HepG2 (cell line): ENCODE results near the gene SLC17A3. TPM values are rescaled to one million over a fixed set of nuclear protein-coding genes. Genes with fewer than 3 reads are reported as not detected.

Experiments
- ATAC-seq: fragments of 200-7000 bp; cut with Tn5 transposase; 3 replicates; pipeline ENCODE4 v1.9.1; 2020; ENCODE audit warnings: mild to moderate bottlenecking, moderate library complexity
- BruUV-seq: library from RNA; stranded (reverse); fragments of 400-500 nt; replicated peaks from 2 replicates; lab custom pipeline; 2021; lab: Mats Ljungman, UMichigan
- CTCF ChIA-PET: fragments of 300-600 bp; formaldehyde crosslinking; extraction: SDS; loops from one replicate; lab custom pipeline; 2021; ENCODE audit warnings: low total read pairs, inconsistent platforms, low intra/inter-chr PET ratio; lab: Yijun Ruan, JAX
- POLR2A ChIA-PET: fragments of 350-600 bp; sonication (Branson Sonifier 250); formaldehyde crosslinking; loops from one replicate; lab custom pipeline; 2020; ENCODE audit warnings: antibody characterized with exemption, inconsistent platforms; lab: Yijun Ruan, JAX
- DNase-seq: peaks from one replicate; pipeline ENCODE4 v3.0.0-alpha.2; 2015; ENCODE audit warnings: low spot score
- FAIRE-seq: peaks from 3 replicates; lab custom pipeline; 2011; peaks lifted over from hg19 to GRCh38; lab: Jason Lieb, UNC
- H2AFZ ChIP-seq: one replicate; pipeline ENCODE4 v1.6.1; 2011; ENCODE audit warnings: low read length, inconsistent platforms
- H3K27ac ChIP-seq: fragments of 300-600 bp; 3 replicates; pipeline ENCODE4 v1.8.0; 2011; ENCODE audit warnings: mixed run types, mild to moderate bottlenecking, mixed read lengths, low read length, inconsistent platforms; ENCODE audit not compliant: insufficient read depth; ENCODE audit errors: extremely low read length
- H3K27me3 ChIP-seq, 2 experiments: fragments of 200-600 bp in 1 of 2; 2 replicates in 1 of 2; 3 replicates in 1 of 2; pipeline versions ENCODE4 v1.6.0 to v1.8.0; 2011; ENCODE audit warnings: low read length in 2 of 2, mild to moderate bottlenecking in 2 of 2, moderate library complexity in 2 of 2, inconsistent platforms in 1 of 2; ENCODE audit not compliant: insufficient read depth in 2 of 2, control insufficient read depth in 1 of 2
- H3K36me3 ChIP-seq, 2 experiments: fragments of 200-600 bp in 1 of 2; replicated peaks in 1 of 2; 2 replicates in 1 of 2; 3 replicates in 1 of 2; pipeline versions ENCODE4 v1.5.1 to v1.8.0; 2011; ENCODE audit warnings: low read length in 2 of 2, inconsistent platforms in 1 of 2; ENCODE audit not compliant: insufficient read depth in 2 of 2, control insufficient read depth in 1 of 2
- H3K4me1 ChIP-seq: 2 replicates; pipeline ENCODE4 v1.5.1; 2012; ENCODE audit warnings: low read length, inconsistent platforms; ENCODE audit not compliant: insufficient read depth
- H3K4me2 ChIP-seq: 2 replicates; pipeline ENCODE4 v1.6.0; 2011; ENCODE audit warnings: low read depth, low read length, inconsistent platforms
- H3K4me3 ChIP-seq, 3 experiments: fragments of 200-600 bp in 1 of 3; sonication (generic), shearing (Covaris generic) in 1 of 3; replicated peaks in 1 of 3; 2 replicates each; pipeline ENCODE4 v1.5.1; 2011 to 2016; ENCODE audit warnings: low read length in 3 of 3, inconsistent platforms in 2 of 3, low read depth in 2 of 3, mild to moderate bottlenecking in 2 of 3, control low read depth in 1 of 3, mixed read lengths in 1 of 3; ENCODE audit not compliant: insufficient read depth in 1 of 3
- H3K79me2 ChIP-seq: one replicate; pipeline ENCODE4 v1.6.1; 2011; ENCODE audit warnings: low read length, inconsistent platforms; ENCODE audit not compliant: insufficient read depth
- H3K9ac ChIP-seq: 2 replicates; pipeline ENCODE4 v1.6.0; 2011; ENCODE audit warnings: mild to moderate bottlenecking, low read depth, low read length, inconsistent platforms; ENCODE audit not compliant: insufficient read depth
- H3K9me3 ChIP-seq: 2 replicates; pipeline ENCODE4 v1.5.1; 2012; ENCODE audit warnings: mild to moderate bottlenecking, low read length
- H4K20me1 ChIP-seq: 2 replicates; pipeline ENCODE4 v1.6.0; 2011; ENCODE audit warnings: inconsistent platforms, mild to moderate bottlenecking, low read length, moderate library complexity; ENCODE audit not compliant: insufficient read depth
- ARHGAP35 ChIP-seq: sonication (generic); formaldehyde crosslinking; IDR thresholded peaks from 2 replicates; pipeline ENCODE4 v1.9.0; 2022; ENCODE audit warnings: mild to moderate bottlenecking, inconsistent platforms, moderate library complexity, missing genetic modification reagents, borderline replicate concordance
- CEBPG ChIP-seq: IDR thresholded peaks from 2 replicates; pipeline ENCODE4 v1.6.1; 2016
- CREM ChIP-seq, 2 experiments: sonication (generic) in 1 of 2; formaldehyde crosslinking in 1 of 2; IDR thresholded peaks; 2 replicates each; pipeline versions ENCODE4 v1.4.0 to v1.6.1; 2016 to 2020; ENCODE audit warnings: antibody characterized with exemption in 1 of 2, mild to moderate bottlenecking in 1 of 2, missing genetic modification reagents in 1 of 2
- ELF3 ChIP-seq: IDR thresholded peaks from 2 replicates; pipeline ENCODE4 v1.6.1; 2016; ENCODE audit warnings: missing genetic modification reagents, missing compliant biosample characterization
- HCFC1 ChIP-seq: fragments of 150-350 bp; IDR thresholded peaks from 2 replicates; pipeline ENCODE4 v1.6.1; 2014; ENCODE audit warnings: low read depth, low read length
- HOXA5 ChIP-seq: sonication (generic); formaldehyde crosslinking; IDR thresholded peaks from 2 replicates; pipeline ENCODE4 v1.4.0; 2020; ENCODE audit warnings: missing genetic modification reagents
- MED1 ChIP-seq: sonication (generic); formaldehyde crosslinking; IDR thresholded peaks from 2 replicates; pipeline ENCODE4 v1.4.0; 2020; ENCODE audit warnings: missing genetic modification reagents
- NR2F6 ChIP-seq, 2 experiments: IDR thresholded peaks; 2 replicates each; pipeline ENCODE4 v1.6.1; 2016; ENCODE audit warnings: antibody characterized with exemption in 1 of 2, mild to moderate bottlenecking in 1 of 2
- POLR2AphosphoS5 ChIP-seq: IDR thresholded peaks from 2 replicates; pipeline ENCODE4 v1.6.1; 2012; ENCODE audit warnings: low read depth, low read length
- SIX4 ChIP-seq: sonication (generic); formaldehyde crosslinking; IDR thresholded peaks from 2 replicates; pipeline ENCODE4 v1.4.0; 2020; ENCODE audit warnings: missing genetic modification reagents
- TCF7 ChIP-seq: sonication (generic); IDR thresholded peaks from 2 replicates; pipeline ENCODE4 v1.6.1; 2016; ENCODE audit warnings: antibody characterized with exemption, low read depth
- TEAD2 ChIP-seq: sonication (generic); formaldehyde crosslinking; IDR thresholded peaks from 2 replicates; pipeline ENCODE4 v1.9.0; 2021; ENCODE audit warnings: missing genetic modification reagents
- ZSCAN25 ChIP-seq: sonication (generic); formaldehyde crosslinking; IDR thresholded peaks from 2 replicates; pipeline ENCODE4 v1.8.0; 2022; ENCODE audit warnings: mild to moderate bottlenecking, missing genetic modification reagents
- ZSCAN29 ChIP-seq: sonication (generic); formaldehyde crosslinking; conservative IDR thresholded peaks from 2 replicates; pipeline ENCODE4 v1.4.0; 2020; ENCODE audit warnings: mild to moderate bottlenecking, missing genetic modification reagents
- WGBS: methylation state at CpG from one replicate; pipeline ENCODE4 v1.1.6; 2017; ENCODE audit warnings: low lambda C conversion rate; 5-methylcytosine and 5-hydroxymethylcytosine counted together
- in situ Hi-C: cut with HindIII; loops from 2 replicates; pipeline ENCODE4 v1.10.0; 2017; ENCODE audit warnings: low pct_unique_long_range_greater_than_20kb; ENCODE audit not compliant: extremely low pct_ligation_motif_present
- intact Hi-C: fragments of 100-400 bp; cut with micrococcal nuclease; formaldehyde crosslinking; loops from one replicate; pipeline ENCODE4 v1.10.0; 2022; ENCODE audit not compliant: unreplicated experiment
- polyA plus RNA-seq, 8 experiments: library from polyadenylated mRNA; depleted of rRNA in 3 of 8; stranded (reverse) in 7 of 8; unstranded in 1 of 8; fragments of >200 nt; fragmentation: Illumina TruSeq in 4 of 8; extraction: Trizol in 4 of 8; gene quantifications; 2 replicates each; pipeline versions ENCODE4 v1.2.1 to v1.2.3, GENCODE V29; 2011 to 2016; ENCODE audit warnings: low read depth in 4 of 8, missing spikeins in 1 of 8, mixed read lengths in 1 of 8; ENCODE audit not compliant: insufficient read depth in 1 of 8
- total RNA-seq, 5 experiments: library from RNA; depleted of rRNA; stranded (reverse); fragments of >200 nt; fragmentation: Illumina TruSeq; extraction: Trizol; gene quantifications; 2 replicates each; pipeline ENCODE4 v1.2.3, GENCODE V29; 2016; ENCODE audit warnings: low read depth in 1 of 5
- TF ChIP-seq, protein P1 (sequence below): sonication (generic); formaldehyde crosslinking; IDR thresholded peaks from 2 replicates; pipeline ENCODE4 v1.4.0; 2020; ENCODE audit warnings: missing genetic modification reagents
- TF ChIP-seq, protein P2 (sequence below): sonication (generic); formaldehyde crosslinking; conservative IDR thresholded peaks from 2 replicates; pipeline ENCODE4 v1.4.0; 2020; ENCODE audit warnings: mild to moderate bottlenecking, missing genetic modification reagents, moderate library complexity

Gene SLC17A3
- total and polyA plus RNA-seq, 2 of the 13 experiments (the other 11 are each of a cell fraction or from before 2014, with no cell fraction given): 0.09 to 0.11 TPM

DNA sequence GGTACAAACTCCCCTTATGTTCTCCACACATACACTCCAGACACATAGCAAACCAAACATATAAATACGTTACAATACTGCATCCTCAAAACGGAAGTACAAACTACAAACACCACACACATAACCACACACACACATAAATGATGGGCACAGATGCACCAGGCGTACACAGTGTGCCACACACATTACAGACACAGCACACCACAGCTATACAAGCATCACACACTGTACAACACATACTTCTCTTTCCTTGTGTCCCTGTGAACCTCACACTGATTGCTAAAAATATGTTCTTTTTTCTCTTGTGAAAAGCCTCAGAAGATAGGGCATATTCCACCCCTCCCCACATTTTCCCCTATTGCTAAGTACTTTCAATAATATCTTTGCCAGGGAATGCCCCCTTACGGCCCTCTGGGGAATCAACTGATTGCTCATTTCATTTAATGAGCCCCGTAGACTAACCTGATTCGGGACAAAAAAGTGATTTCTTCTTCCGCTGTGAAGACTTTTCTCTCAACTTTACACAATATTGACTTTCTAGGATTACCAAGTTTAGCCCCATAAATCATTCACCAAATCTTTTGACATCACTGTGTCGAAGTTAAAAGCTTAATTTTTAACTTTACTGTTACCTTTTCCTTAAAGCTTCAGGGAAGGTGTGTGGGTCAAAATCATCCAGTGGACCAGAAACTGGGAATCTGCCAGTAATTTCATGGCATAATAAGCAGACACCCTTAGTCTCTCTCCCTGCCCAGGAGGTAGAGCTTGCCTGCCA, 42.3 kb downstream of the SLC17A3 start, which contains the start of gene SLC17A1:
Gene SLC17A1 (minus strand): TSS at position 521 of the 775 bp plus-strand sequence. CDS start 1,495 bp downstream, outside the sequence.
- no peaks in the 10 kb centered on the region for H3K36me3 ChIP-seq
- peaks cover 5% of the 10 kb centered on the region for H3K79me2 ChIP-seq
- intact Hi-C loops (loop anchor here (5.0 kb wide), 1 partner anchor 111 kb away; no protein-coding TSS in a partner anchor), in situ Hi-C loops (no loop called here)
- no peaks in the 10 kb centered on the region for H4K20me1 ChIP-seq
- H3K9me3 ChIP-seq: no peaks in the 10 kb centered on the region
- ATAC-seq (peak; percentile 51), DNase-seq (peak; percentile 54), FAIRE-seq (peak; percentile 48)
- ChIA-PET CTCF (no interaction called here), POLR2A (no interaction called here)
- peak within 1 kb of the TSS; percentile 48; the same call in 1 of the 2 replicates for H3K9ac ChIP-seq
- peaks cover 73% of the 10 kb centered on the region for H3K4me1 ChIP-seq
- H3K27ac ChIP-seq: peak within 1 kb of the TSS; percentile 29
- no peak within 1 kb of the TSS for H2AFZ ChIP-seq
- peak within 1 kb of the TSS; percentile 89 for H3K4me2 ChIP-seq
- no TSS peak for BruUV-seq
- H3K4me3 ChIP-seq: peak within 1 kb of the TSS; percentile 33 to 47 (median 37); a peak in 4 of 6 replicates
- WGBS: 13% methylated on average over 8 of the region's 8 CpGs
- H3K27me3 ChIP-seq: no peaks in the 10 kb centered on the region; a peak in 1 of 5 replicates
- 0 out of 2 replicates have a peak, but pooled peaks have one; percentile 32 for TF ChIP-seq ZSCAN25
- TF ChIP-seq HOXA5 (CRISPR knock-in tag): peak; percentile 97
- 0 out of 2 replicates have a peak, but pooled peaks have one; percentile 53 for TF ChIP-seq ZSCAN29 (CRISPR knock-in tag)
- TF ChIP-seq ELF3 (CRISPR knock-in tag): 0 out of 2 replicates have a peak, but pooled peaks have one; percentile 37
- peak; percentile 84 for TF ChIP-seq MED1 (CRISPR knock-in tag)
- TF ChIP-seq, protein P1, sequence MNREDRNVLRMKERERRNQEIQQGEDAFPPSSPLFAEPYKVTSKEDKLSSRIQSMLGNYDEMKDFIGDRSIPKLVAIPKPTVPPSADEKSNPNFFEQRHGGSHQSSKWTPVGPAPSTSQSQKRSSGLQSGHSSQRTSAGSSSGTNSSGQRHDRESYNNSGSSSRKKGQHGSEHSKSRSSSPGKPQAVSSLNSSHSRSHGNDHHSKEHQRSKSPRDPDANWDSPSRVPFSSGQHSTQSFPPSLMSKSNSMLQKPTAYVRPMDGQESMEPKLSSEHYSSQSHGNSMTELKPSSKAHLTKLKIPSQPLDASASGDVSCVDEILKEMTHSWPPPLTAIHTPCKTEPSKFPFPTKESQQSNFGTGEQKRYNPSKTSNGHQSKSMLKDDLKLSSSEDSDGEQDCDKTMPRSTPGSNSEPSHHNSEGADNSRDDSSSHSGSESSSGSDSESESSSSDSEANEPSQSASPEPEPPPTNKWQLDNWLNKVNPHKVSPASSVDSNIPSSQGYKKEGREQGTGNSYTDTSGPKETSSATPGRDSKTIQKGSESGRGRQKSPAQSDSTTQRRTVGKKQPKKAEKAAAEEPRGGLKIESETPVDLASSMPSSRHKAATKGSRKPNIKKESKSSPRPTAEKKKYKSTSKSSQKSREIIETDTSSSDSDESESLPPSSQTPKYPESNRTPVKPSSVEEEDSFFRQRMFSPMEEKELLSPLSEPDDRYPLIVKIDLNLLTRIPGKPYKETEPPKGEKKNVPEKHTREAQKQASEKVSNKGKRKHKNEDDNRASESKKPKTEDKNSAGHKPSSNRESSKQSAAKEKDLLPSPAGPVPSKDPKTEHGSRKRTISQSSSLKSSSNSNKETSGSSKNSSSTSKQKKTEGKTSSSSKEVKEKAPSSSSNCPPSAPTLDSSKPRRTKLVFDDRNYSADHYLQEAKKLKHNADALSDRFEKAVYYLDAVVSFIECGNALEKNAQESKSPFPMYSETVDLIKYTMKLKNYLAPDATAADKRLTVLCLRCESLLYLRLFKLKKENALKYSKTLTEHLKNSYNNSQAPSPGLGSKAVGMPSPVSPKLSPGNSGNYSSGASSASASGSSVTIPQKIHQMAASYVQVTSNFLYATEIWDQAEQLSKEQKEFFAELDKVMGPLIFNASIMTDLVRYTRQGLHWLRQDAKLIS (CRISPR knock-in tag): no peak
- no peak for TF ChIP-seq TEAD2 (CRISPR knock-in tag)
- TF ChIP-seq, protein P2, sequence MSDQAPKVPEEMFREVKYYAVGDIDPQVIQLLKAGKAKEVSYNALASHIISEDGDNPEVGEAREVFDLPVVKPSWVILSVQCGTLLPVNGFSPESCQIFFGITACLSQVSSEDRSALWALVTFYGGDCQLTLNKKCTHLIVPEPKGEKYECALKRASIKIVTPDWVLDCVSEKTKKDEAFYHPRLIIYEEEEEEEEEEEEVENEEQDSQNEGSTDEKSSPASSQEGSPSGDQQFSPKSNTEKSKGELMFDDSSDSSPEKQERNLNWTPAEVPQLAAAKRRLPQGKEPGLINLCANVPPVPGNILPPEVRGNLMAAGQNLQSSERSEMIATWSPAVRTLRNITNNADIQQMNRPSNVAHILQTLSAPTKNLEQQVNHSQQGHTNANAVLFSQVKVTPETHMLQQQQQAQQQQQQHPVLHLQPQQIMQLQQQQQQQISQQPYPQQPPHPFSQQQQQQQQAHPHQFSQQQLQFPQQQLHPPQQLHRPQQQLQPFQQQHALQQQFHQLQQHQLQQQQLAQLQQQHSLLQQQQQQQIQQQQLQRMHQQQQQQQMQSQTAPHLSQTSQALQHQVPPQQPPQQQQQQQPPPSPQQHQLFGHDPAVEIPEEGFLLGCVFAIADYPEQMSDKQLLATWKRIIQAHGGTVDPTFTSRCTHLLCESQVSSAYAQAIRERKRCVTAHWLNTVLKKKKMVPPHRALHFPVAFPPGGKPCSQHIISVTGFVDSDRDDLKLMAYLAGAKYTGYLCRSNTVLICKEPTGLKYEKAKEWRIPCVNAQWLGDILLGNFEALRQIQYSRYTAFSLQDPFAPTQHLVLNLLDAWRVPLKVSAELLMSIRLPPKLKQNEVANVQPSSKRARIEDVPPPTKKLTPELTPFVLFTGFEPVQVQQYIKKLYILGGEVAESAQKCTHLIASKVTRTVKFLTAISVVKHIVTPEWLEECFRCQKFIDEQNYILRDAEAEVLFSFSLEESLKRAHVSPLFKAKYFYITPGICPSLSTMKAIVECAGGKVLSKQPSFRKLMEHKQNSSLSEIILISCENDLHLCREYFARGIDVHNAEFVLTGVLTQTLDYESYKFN (CRISPR knock-in tag): peak; percentile 81
- 0 out of 2 replicates have a peak, but pooled peaks have one; percentile 16 for TF ChIP-seq TCF7
- no peak for TF ChIP-seq ARHGAP35
- TF ChIP-seq NR2F6 (IDR thresholded peaks at IDR 0.05): peak; percentile 53; the same call in 1 of the 2 replicates
- peak; percentile 57; the same call in 1 of the 2 replicates for TF ChIP-seq NR2F6 (CRISPR knock-in tag; IDR thresholded peaks at IDR 0.05)
- TF ChIP-seq CEBPG: peak; percentile 65
- TF ChIP-seq SIX4: no peak
- TF ChIP-seq HCFC1: no peak
- peak; percentile 46; the same call in 1 of the 2 replicates for TF ChIP-seq POLR2AphosphoS5
- TF ChIP-seq CREM (IDR thresholded peaks at IDR 0.05): peak; percentile 61
- no peak for TF ChIP-seq CREM (CRISPR knock-in tag; IDR thresholded peaks at IDR 0.05)
